Esophagus (tissue), 2 donors: ENCODE data around the gene BCL7C. TPM values are rescaled to one million over a fixed set of nuclear protein-coding genes. Genes with fewer than 3 reads are reported as not detected.
A peak's percentile ranks its signal among the peaks of the same experiment; 100 is the strongest.

ENCODE experiments used
- H3K27ac ChIP-seq, 2 donors: one replicate each; pipeline ENCODE4 v1.5.1; 2013; ENCODE audit warnings: low read depth in 2 of 2, mild to moderate bottlenecking in 2 of 2, inconsistent platforms in 1 of 2, low read length in 1 of 2, moderate library complexity in 1 of 2
- H3K27me3 ChIP-seq, 2 donors: one replicate each; pipeline ENCODE4 v1.6.1; 2013; ENCODE audit warnings: low read length in 2 of 2, control low read depth in 1 of 2, mild to moderate bottlenecking in 1 of 2; ENCODE audit not compliant: insufficient read depth in 2 of 2, control insufficient read depth in 1 of 2
- H3K36me3 ChIP-seq, 2 donors: one replicate each; pipeline ENCODE4 v1.6.1; 2013; ENCODE audit warnings: low read length in 1 of 2; ENCODE audit not compliant: control insufficient read depth in 2 of 2, insufficient read depth in 2 of 2
- H3K4me1 ChIP-seq, 2 donors: one replicate each; pipeline ENCODE4 v1.6.1; 2013; ENCODE audit warnings: low read length in 1 of 2; ENCODE audit not compliant: control insufficient read depth in 2 of 2, insufficient read depth in 2 of 2
- H3K4me3 ChIP-seq, 2 donors: one replicate each; pipeline ENCODE4 v1.5.1; 2013; ENCODE audit warnings: low read length in 2 of 2, mild to moderate bottlenecking in 2 of 2, low read depth in 1 of 2, moderate library complexity in 1 of 2
- H3K9me3 ChIP-seq, 2 donors: one replicate each; pipeline ENCODE4 v1.6.1; 2013; ENCODE audit warnings: mild to moderate bottlenecking in 2 of 2, low read depth in 1 of 2, low read length in 1 of 2, moderate library complexity in 1 of 2; ENCODE audit not compliant: control insufficient read depth in 2 of 2, insufficient read depth in 1 of 2
- WGBS, 2 donors: extraction: QIAGEN DNeasy Blood & Tissue Kit; methylation state at CpG; one replicate each; pipeline ENCODE4 v1.1.7; 2013; 5-methylcytosine and 5-hydroxymethylcytosine counted together
- polyA plus RNA-seq, 2 donors: library from polyadenylated mRNA; stranded (reverse); fragments of 200-250 nt; gene quantifications; one replicate each; pipeline ENCODE4 v1.2.3, GENCODE V29; 2013
- donor health status: healthy with polysubstance abuse.
- donor health status: Bipolar disorder and iron deficiency.

BCL7C gene
- polyA plus RNA-seq, 2 donors: 21.8 to 33.9 TPM

GRCh38 chr16:30922960-30923535, 29.2 kb upstream of the BCL7C start:
- Histone ChIP-seq H3K27me3 (no peaks in the 10 kb centered on the region), H3K9me3 (no peaks in the 10 kb centered on the region), H3K4me3 (peak overlapping the region; percentile 60 to 78), H3K36me3 (peaks cover 0 to 5% of the 10 kb centered on the region in 2 donors), H3K27ac (peak overlapping the region; percentile 97 to 99), H3K4me1 (peaks cover 2 to 3% of the 10 kb centered on the region in 2 donors)
- WGBS, 2 donors: 0% methylated on average over 33 of the region's 33 CpGs

- Histone ChIP-seq H3K4me1 (peaks cover 1 to 3% of the 10 kb centered on the region in 2 donors), H3K36me3 (peaks cover 0 to 4% of the 10 kb centered on the region in 2 donors), H3K9me3 (no peaks in the 10 kb centered on the region), H3K27ac (peak overlapping the region; percentile 97 to 99), H3K4me3 (peak overlapping the region; percentile 60 to 78), H3K27me3 (no peaks in the 10 kb centered on the region)
- WGBS, 2 donors: 0% methylated on average over 42 of the region's 42 CpGs
Measured at GRCh38 chr16:30922420-30922959, 28.6 kb upstream of the BCL7C start.

- H3K4me3 ChIP-seq: peak overlapping the region; percentile 46 to 78
- 0% methylated on average over 37 of the region's 37 CpGs for WGBS, 2 donors
- peaks cover 0 to 4% of the 10 kb centered on the region in 2 donors for H3K36me3 ChIP-seq
- peak overlapping the region; percentile 91 to 95 for H3K27ac ChIP-seq
- no peaks in the 10 kb centered on the region for H3K27me3 ChIP-seq
- no peaks in the 10 kb centered on the region for H3K4me1 ChIP-seq
- H3K9me3 ChIP-seq: no peaks in the 10 kb centered on the region
Measured at GRCh38 chr16:30921748-30922419, 28.0 kb upstream of the BCL7C start.

GRCh38 chr16:30921459-30921747, 27.5 kb upstream of the BCL7C start:
- Histone ChIP-seq H3K4me3 (peak overlapping the region; percentile 46 to 78), H3K9me3 (no peaks in the 10 kb centered on the region), H3K27ac (peak overlapping the region; percentile 91 to 95), H3K36me3 (peaks cover 0 to 4% of the 10 kb centered on the region in 2 donors), H3K27me3 (no peaks in the 10 kb centered on the region), H3K4me1 (no peaks in the 10 kb centered on the region)
- 23 to 25% methylated on average over 6 of the region's 6 CpGs for WGBS, 2 donors

GRCh38 chr16:30920891-30921290, 27.0 kb upstream of the BCL7C start:
- H3K27ac ChIP-seq: no peak overlapping the region
- WGBS, 2 donors: 73 to 78% methylated on average over 2 of the region's 2 CpGs
- no peaks in the 10 kb centered on the region for H3K27me3 ChIP-seq
- no peak overlapping the region for H3K4me3 ChIP-seq
- no peaks in the 10 kb centered on the region for H3K4me1 ChIP-seq
- H3K36me3 ChIP-seq: no peaks in the 10 kb centered on the region
- H3K9me3 ChIP-seq: no peaks in the 10 kb centered on the region

GRCh38 chr16:30918614-30919013, 24.7 kb upstream of the BCL7C start:
- no peak overlapping the region for H3K27ac ChIP-seq
- no peaks in the 10 kb centered on the region for H3K36me3 ChIP-seq
- H3K9me3 ChIP-seq: no peaks in the 10 kb centered on the region
- 64 to 87% methylated on average over 1 of the region's 1 CpG for WGBS, 2 donors
- H3K4me3 ChIP-seq: no peak overlapping the region
- H3K4me1 ChIP-seq: no peaks in the 10 kb centered on the region
- H3K27me3 ChIP-seq: no peaks in the 10 kb centered on the region

- no peaks in the 10 kb centered on the region for H3K9me3 ChIP-seq
- H3K36me3 ChIP-seq: no peaks in the 10 kb centered on the region
- H3K27ac ChIP-seq: no peak overlapping the region
- no peak overlapping the region for H3K4me3 ChIP-seq
- peaks cover 0 to 11% of the 10 kb centered on the region in 2 donors for H3K4me1 ChIP-seq
- no peaks in the 10 kb centered on the region for H3K27me3 ChIP-seq
- 86 to 88% methylated on average over 3 of the region's 3 CpGs for WGBS, 2 donors
Measured at GRCh38 chr16:30914830-30915229, 21.0 kb upstream of the BCL7C start.

GRCh38 chr16:30912794-30913412, 19.0 kb upstream of the BCL7C start:
- Histone ChIP-seq H3K36me3 (no peaks in the 10 kb centered on the region), H3K27me3 (no peaks in the 10 kb centered on the region), H3K4me1 (peaks cover 0 to 11% of the 10 kb centered on the region in 2 donors), H3K9me3 (no peaks in the 10 kb centered on the region), H3K27ac (no peak overlapping the region), H3K4me3 (no peak overlapping the region)
- WGBS, 2 donors: 89 to 90% methylated on average over 6 of the region's 6 CpGs

- Histone ChIP-seq H3K27ac (peak overlapping the region in 1 of 2 donors; percentile 5), H3K36me3 (no peaks in the 10 kb centered on the region), H3K4me3 (no peak overlapping the region), H3K4me1 (peaks cover 0 to 11% of the 10 kb centered on the region in 2 donors), H3K9me3 (no peaks in the 10 kb centered on the region), H3K27me3 (no peaks in the 10 kb centered on the region)
- WGBS, 2 donors: 45 to 56% methylated on average over 16 to 18 of the region's 18 CpGs
Measured at GRCh38 chr16:30910427-30911029, 16.7 kb upstream of the BCL7C start.
